ENCODE measurements around the gene CARD19.
"Not testable (repeated sequence)": the region's sequence is repeated elsewhere in the genome, so short reads cannot be mapped to it uniquely, and the experiment has no call there.

GRCh38 chr9:93101086-93101485 is 5.1 kb downstream of the CARD19 start:
- not testable (repeated sequence) for TF ChIP-seq CTCF (IDR thresholded peaks at IDR 0.05; ENCODE audit: low read depth, low read length, poor library complexity, severe bottlenecking); EZH2phosphoT487 (IDR thresholded peaks at IDR 0.05; ENCODE audit: borderline replicate concordance, low read length)

All from DOHH2 (cell line).